ENCODE data around the gene NCOA6.

Gene NCOA6

DNA sequence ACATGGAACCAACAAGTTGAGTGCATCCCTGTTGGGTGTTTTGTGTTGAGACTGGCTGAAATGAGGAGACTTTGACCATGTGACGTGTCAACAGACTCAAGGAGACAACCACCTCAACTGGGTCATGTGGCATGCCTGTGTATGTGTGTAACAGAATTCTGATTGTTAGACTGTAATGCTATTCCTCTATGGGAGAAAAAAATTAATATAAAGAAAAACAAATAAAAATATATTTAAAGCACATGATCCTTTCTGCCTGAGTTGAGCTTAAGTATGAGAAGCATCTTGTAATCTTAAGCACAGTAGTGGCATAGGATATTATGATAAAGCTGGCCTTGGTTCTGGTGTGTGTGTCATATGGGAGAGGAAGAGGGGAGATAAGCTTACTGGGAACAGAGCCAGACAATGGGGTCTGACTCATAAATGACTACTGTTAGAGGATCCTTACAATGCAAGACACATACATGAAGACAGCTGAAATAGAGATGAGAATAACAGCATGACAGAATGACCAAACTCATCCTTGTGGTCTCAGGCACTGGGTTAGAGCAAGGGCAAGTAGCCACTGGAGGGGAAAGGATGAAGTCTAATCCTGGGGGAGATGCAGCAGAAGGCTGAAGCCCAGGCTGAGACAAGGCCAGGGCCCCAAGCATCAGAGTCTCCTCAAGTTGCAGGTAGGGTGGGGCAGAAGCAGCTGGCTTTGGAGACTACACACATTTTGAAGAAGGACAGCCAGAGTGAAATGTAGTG lies 112.1 kb downstream of the NCOA6 start:
- FAIRE-seq (peak; percentile 41), DNase-seq (ENCODE audit: insufficient read length, low spot score) (peak; percentile 96)
- TF ChIP-seq POLR2A (IDR thresholded peaks at IDR 0.05; ENCODE audit: low read depth, low read length) = no peak

- TF ChIP-seq POLR2A (IDR thresholded peaks at IDR 0.05; ENCODE audit: low read depth, low read length) = no peak
- DNase-seq (ENCODE audit: insufficient read length, low spot score) (no peak), FAIRE-seq (no peak)
These were observed 112.8 kb downstream of the NCOA6 start for GRCh38 chr20:34712525-34713192.

DNA sequence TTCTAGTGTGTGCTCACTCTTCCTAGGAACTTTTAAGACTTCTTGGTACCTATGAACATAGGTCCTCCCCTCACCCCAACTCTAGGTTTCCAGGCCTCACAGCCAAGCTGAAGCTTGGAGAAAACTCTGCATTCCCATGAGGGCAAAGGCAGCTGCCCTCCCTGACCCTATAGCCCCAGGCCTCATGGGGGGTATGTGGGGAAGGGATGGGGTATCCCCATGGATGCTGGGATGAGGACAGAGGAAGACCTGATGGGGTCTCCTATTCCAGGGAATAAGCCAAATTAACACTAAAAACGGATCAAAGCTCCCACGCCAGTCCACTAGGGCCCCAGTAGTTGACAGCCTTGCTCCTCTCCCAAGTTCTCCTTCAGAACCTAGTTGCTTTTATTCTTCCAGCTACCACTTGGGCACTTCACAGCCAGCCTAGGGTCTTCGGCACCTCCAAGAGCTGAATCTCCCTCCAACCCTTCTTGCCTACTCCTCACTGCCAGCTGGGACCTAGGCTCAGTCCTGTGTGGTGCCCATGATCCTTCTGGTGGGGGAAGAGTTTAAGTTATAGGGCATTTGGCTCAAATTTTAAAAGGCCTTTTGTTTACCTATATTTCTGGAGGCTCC lies 113.5 kb downstream of the NCOA6 start:
- no peak for FAIRE-seq
- no peak for TF ChIP-seq POLR2A (IDR thresholded peaks at IDR 0.05; ENCODE audit: low read depth, low read length)
- DNase-seq (ENCODE audit: insufficient read length, low spot score) = no peak

- no peak for TF ChIP-seq POLR2A (IDR thresholded peaks at IDR 0.05; ENCODE audit: low read depth, low read length)
- no peak for FAIRE-seq
- DNase-seq (ENCODE audit: insufficient read length, low spot score) = no peak
These were observed 114.4 kb downstream of the NCOA6 start for GRCh38 chr20:34710861-34711574.

- DNase-seq (ENCODE audit: insufficient read length, low spot score) (peak; percentile 23), FAIRE-seq (no peak)
- no peak for TF ChIP-seq POLR2A (IDR thresholded peaks at IDR 0.05; ENCODE audit: low read depth, low read length)
These were observed 114.9 kb downstream of the NCOA6 start for GRCh38 chr20:34710568-34710839.

GRCh38 chr20:34709831-34710567 lies 115.5 kb downstream of the NCOA6 start:
- peak; percentile 48 for DNase-seq (ENCODE audit: insufficient read length, low spot score)
- 0 out of 2 replicates have a peak, but pooled peaks have one; percentile 2 for TF ChIP-seq POLR2A (IDR thresholded peaks at IDR 0.05; ENCODE audit: low read depth, low read length)
- FAIRE-seq = no peak

- DNase-seq (ENCODE audit: insufficient read length, low spot score) (peak; percentile 93), FAIRE-seq (no peak)
- no peak; the same call in 1 of the 2 replicates for TF ChIP-seq POLR2A (IDR thresholded peaks at IDR 0.05; ENCODE audit: low read depth, low read length)
These were observed 116.2 kb downstream of the NCOA6 start for GRCh38 chr20:34709044-34709830.

GRCh38 chr20:34708621-34709043 lies 116.8 kb downstream of the NCOA6 start:
- no peak for FAIRE-seq
- TF ChIP-seq POLR2A (IDR thresholded peaks at IDR 0.05; ENCODE audit: low read depth, low read length) = no peak
- DNase-seq (ENCODE audit: insufficient read length, low spot score) = peak; percentile 45

- FAIRE-seq = no peak
- DNase-seq (ENCODE audit: insufficient read length, low spot score) = no peak
- no peak for TF ChIP-seq POLR2A (IDR thresholded peaks at IDR 0.05; ENCODE audit: low read depth, low read length)
These were observed 118.3 kb downstream of the NCOA6 start for GRCh38 chr20:34706912-34707784.

- no peak for DNase-seq (ENCODE audit: insufficient read length, low spot score)
- no peak for FAIRE-seq
- no peak for TF ChIP-seq POLR2A (IDR thresholded peaks at IDR 0.05; ENCODE audit: low read depth, low read length)
These were observed 119.1 kb downstream of the NCOA6 start for GRCh38 chr20:34706302-34706875.

DNA sequence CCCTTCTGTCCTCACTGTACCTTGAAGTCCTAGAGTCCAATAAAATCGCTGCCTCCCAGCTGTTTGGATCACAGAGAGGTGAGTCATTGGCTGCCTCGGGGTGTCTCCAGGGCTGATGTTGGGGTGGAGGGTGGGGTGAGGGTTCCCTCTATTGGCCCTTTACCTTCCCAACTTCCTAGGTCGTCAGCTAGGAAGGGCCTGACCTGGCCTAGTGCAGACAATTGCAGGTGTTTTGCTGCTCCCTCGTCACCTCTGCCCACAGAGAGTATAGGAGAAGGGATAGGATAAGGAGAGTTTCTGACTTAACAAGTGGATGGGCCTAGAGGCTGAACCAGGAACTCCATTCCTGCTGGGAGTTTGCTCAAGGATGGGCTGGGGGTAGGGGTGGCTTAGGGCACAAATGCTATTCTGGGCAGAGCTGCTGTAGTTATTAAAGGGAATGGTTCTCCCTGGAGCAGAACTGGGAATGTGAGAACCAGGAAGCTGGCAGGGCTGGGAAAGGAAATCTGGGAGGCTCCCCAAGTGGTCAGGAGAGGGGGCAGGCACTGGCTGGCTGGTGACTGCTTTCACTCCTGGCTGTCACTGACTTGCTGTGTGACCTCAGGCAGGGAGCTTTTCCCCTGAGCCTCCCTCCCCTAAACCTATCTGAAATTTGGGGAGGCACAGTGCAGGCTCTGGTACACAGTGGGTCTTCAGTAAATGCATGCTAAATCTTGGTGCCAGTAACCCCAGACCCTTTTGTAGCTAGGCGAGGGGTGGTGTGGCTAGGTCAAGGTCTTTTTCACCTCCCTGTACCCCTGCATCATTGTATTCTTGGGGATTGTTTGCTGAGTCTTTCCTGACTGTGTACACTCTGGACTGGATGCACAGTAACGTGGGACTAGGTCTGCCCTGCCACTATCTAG lies 119.8 kb downstream of the NCOA6 start:
- DNase-seq (ENCODE audit: insufficient read length, low spot score) = peak; percentile 62
- no peak for TF ChIP-seq POLR2A (IDR thresholded peaks at IDR 0.05; ENCODE audit: low read depth, low read length)
- FAIRE-seq = no peak
